ENCODE measurements around the gene MESD.

DNA sequence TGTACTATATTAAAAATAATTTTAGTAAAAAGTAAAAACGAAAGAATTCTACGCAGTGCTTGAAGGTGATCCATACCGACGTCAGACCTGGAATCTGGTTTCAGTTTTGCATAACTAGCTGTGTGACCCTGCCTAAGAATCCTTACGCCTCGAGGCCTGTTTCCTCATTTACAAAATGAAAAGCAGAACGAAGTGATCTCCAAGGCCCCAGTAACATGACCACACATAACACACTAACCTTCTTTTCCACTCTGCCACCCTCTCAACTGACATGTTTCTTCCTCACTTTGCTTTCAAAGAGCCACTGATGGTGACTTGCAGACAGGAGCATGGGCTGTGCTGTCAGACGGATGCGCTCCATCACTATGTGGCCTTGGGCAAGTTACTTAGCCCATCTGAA lies 4.8 kb downstream of the MESD start:
- TF ChIP-seq SPI1 (IDR thresholded peaks at IDR 0.05; ENCODE audit: low read depth, low read length) (peak; percentile 36; the same call in 1 of the 2 replicates), POU2F2 (IDR thresholded peaks at IDR 0.05; ENCODE audit: low read depth, low read length) (no peak)

Measured in GM12891 (cell line).